HEK293 (cell line): ENCODE data around the gene PDXK.

Source experiments
- CTCF ChIA-PET: fragments of 350-600 bp; formaldehyde crosslinking; extraction: SDS; loops from one replicate; lab custom pipeline; 2021; ENCODE audit warnings: antibody characterized with exemption; lab: Yijun Ruan, JAX
- POLR2A ChIA-PET: fragments of 300-600 bp; formaldehyde crosslinking; extraction: SDS; loops from one replicate; lab custom pipeline; 2020; ENCODE audit warnings: antibody characterized with exemption, inconsistent platforms; lab: Yijun Ruan, JAX
- H3K27ac ChIP-seq: fragments of 200-500 bp; sonication (Bioruptor generic); 2 replicates; pipeline ENCODE4 v1.5.1; 2014; ENCODE audit warnings: low read depth, low read length, control low read depth, inconsistent platforms; ENCODE audit errors: extremely low read depth
- H3K36me3 ChIP-seq, 2 experiments: fragments of 200-500 bp in 1 of 2; sonication (Bioruptor generic) in 1 of 2; 1 replicate in 1 of 2; 2 replicates in 1 of 2; pipeline ENCODE4 v1.5.1; 2014 to 2017; ENCODE audit warnings: inconsistent platforms in 2 of 2, low read length in 2 of 2; ENCODE audit not compliant: control insufficient read depth in 2 of 2, insufficient read depth in 1 of 2
- H3K4me1 ChIP-seq: fragments of 200-500 bp; sonication (Bioruptor generic); 2 replicates; pipeline ENCODE4 v1.5.1; 2014; ENCODE audit warnings: mild to moderate bottlenecking, low read length, inconsistent platforms; ENCODE audit not compliant: control insufficient read depth, insufficient read depth
- H3K4me3 ChIP-seq: 2 replicates; pipeline ENCODE4 v1.5.1; 2011; ENCODE audit warnings: low read depth, mild to moderate bottlenecking, control low read depth, low read length, moderate library complexity
- H3K9me3 ChIP-seq: fragments of 200-500 bp; sonication (Bioruptor generic); 2 replicates; pipeline ENCODE4 v1.5.1; 2014; ENCODE audit warnings: low read depth, low read length, inconsistent platforms; ENCODE audit not compliant: control insufficient read depth, insufficient read depth
- BCL11A ChIP-seq: fragments of 450-650 bp; formaldehyde crosslinking; IDR thresholded peaks from 2 replicates; pipeline ENCODE4 v1.5.1; 2016; ENCODE audit warnings: low read depth, missing biosample characterization, missing genetic modification characterization
- GLI2 ChIP-seq: fragments of 450-650 bp; formaldehyde crosslinking; IDR thresholded peaks from 2 replicates; pipeline ENCODE4; 2017; ENCODE audit warnings: missing biosample characterization, missing genetic modification characterization, low read depth, borderline replicate concordance
- GLI4 ChIP-seq: fragments of 450-650 bp; formaldehyde crosslinking; IDR thresholded peaks from 2 replicates; pipeline ENCODE4 v1.5.1; 2016; ENCODE audit warnings: missing biosample characterization, missing genetic modification characterization
- IKZF3 ChIP-seq: fragments of 450-650 bp; IDR thresholded peaks from 2 replicates; pipeline ENCODE4 v1.5.0; 2018; ENCODE audit warnings: missing biosample characterization, mild to moderate bottlenecking, missing genetic modification characterization, moderate library complexity
- SCRT1 ChIP-seq: fragments of 450-650 bp; formaldehyde crosslinking; IDR thresholded peaks from 2 replicates; pipeline ENCODE4 v1.5.1; 2016; ENCODE audit warnings: missing biosample characterization, missing genetic modification characterization, borderline replicate concordance
- ZBTB20 ChIP-seq: fragments of 450-650 bp; formaldehyde crosslinking; IDR thresholded peaks from 2 replicates; pipeline ENCODE4 v1.5.1; 2016; ENCODE audit warnings: missing biosample characterization, missing genetic modification characterization
- ZFP69B ChIP-seq: fragments of 450-650 bp; formaldehyde crosslinking; IDR thresholded peaks from 2 replicates; pipeline ENCODE4 v1.5.1; 2016; ENCODE audit warnings: missing biosample characterization, missing genetic modification characterization
- ZNF112 ChIP-seq: fragments of 450-650 bp; formaldehyde crosslinking; IDR thresholded peaks from 2 replicates; pipeline ENCODE4 v1.5.0; 2017; ENCODE audit warnings: missing biosample characterization, missing genetic modification characterization
- ZNF266 ChIP-seq: fragments of 450-650 bp; formaldehyde crosslinking; IDR thresholded peaks from 2 replicates; pipeline ENCODE4 v1.5.1; 2016; ENCODE audit warnings: missing biosample characterization, missing genetic modification characterization, low read depth
- ZNF292 ChIP-seq: fragments of 450-650 bp; formaldehyde crosslinking; IDR thresholded peaks from 2 replicates; pipeline ENCODE4 v1.5.1; 2016; ENCODE audit warnings: low read depth, missing biosample characterization, missing genetic modification characterization, borderline replicate concordance
- ZNF37A ChIP-seq: fragments of 450-650 bp; IDR thresholded peaks from 2 replicates; pipeline ENCODE4 v1.5.1; 2018; ENCODE audit warnings: missing biosample characterization, missing genetic modification characterization
- ZNF404 ChIP-seq: fragments of 450-650 bp; formaldehyde crosslinking; IDR thresholded peaks from 2 replicates; pipeline ENCODE4 v1.5.1; 2017; ENCODE audit warnings: missing biosample characterization, missing genetic modification characterization
- ZNF416 ChIP-seq: fragments of 450-650 bp; formaldehyde crosslinking; IDR thresholded peaks from 2 replicates; pipeline ENCODE4 v1.5.1; 2016; ENCODE audit warnings: missing biosample characterization, missing genetic modification characterization
- ZNF600 ChIP-seq: fragments of 450-650 bp; formaldehyde crosslinking; IDR thresholded peaks from 2 replicates; pipeline ENCODE4 v1.5.1; 2016; ENCODE audit warnings: missing biosample characterization, missing genetic modification characterization
- ZNF658 ChIP-seq: fragments of 450-650 bp; formaldehyde crosslinking; IDR thresholded peaks from 2 replicates; pipeline ENCODE4; 2016; ENCODE audit warnings: missing biosample characterization, missing genetic modification characterization
- ZNF670 ChIP-seq: fragments of 450-650 bp; formaldehyde crosslinking; IDR thresholded peaks from 2 replicates; pipeline ENCODE4 v1.5.1; 2016; ENCODE audit warnings: missing biosample characterization, missing genetic modification characterization, low read depth
- TF ChIP-seq, protein P1 (sequence below): fragments of 450-650 bp; formaldehyde crosslinking; IDR thresholded peaks from 2 replicates; pipeline ENCODE4 v1.5.1; 2017; ENCODE audit warnings: missing biosample characterization, missing genetic modification characterization
- TF ChIP-seq, protein P2 (sequence below): fragments of 450-650 bp; formaldehyde crosslinking; IDR thresholded peaks from 2 replicates; pipeline ENCODE4 v1.5.1; 2016; ENCODE audit warnings: missing biosample characterization, missing genetic modification characterization
- TF ChIP-seq, protein P3 (sequence below): fragments of 450-650 bp; formaldehyde crosslinking; IDR thresholded peaks from 2 replicates; pipeline ENCODE4 v1.5.1; 2016; ENCODE audit warnings: missing biosample characterization, missing genetic modification characterization
- TF ChIP-seq, protein P4 (sequence below): fragments of 450-650 bp; formaldehyde crosslinking; IDR thresholded peaks from 2 replicates; pipeline ENCODE4 v1.5.1; 2017; ENCODE audit warnings: missing biosample characterization, missing genetic modification characterization
- TF ChIP-seq, protein P5 (sequence below): fragments of 450-650 bp; formaldehyde crosslinking; IDR thresholded peaks from 2 replicates; pipeline ENCODE4 v1.5.1; 2016; ENCODE audit warnings: missing biosample characterization, missing genetic modification characterization

The PDXK gene

DNA sequence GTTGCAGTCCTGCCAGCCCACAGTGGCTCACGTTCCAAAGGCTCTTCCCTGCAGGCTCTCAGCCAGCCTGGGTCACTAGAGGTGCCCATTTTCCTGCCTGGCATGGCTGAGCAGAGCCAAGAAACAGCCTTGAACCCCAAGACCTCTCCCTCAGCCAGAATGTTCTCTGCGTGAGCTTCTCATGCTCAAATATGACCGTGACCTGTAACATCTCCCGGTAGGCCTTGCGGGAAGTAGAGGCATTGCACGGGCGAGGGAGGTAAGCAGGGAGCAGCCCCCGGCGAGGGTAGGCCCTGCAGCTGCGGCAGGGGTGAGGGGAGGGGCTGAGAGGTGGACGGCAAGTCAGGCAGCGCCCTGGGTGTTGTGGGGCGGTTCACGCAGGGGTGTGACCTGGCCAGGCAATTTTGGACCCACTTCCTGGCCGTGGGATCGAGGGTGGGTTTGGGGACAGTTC lies 90.4 kb downstream of the PDXK start:
- POLR2A ChIA-PET = no interaction called here
- Histone ChIP-seq H3K4me1 (no peaks in the 10 kb centered on the region), H3K4me3 (no peak overlapping the region)

DNA sequence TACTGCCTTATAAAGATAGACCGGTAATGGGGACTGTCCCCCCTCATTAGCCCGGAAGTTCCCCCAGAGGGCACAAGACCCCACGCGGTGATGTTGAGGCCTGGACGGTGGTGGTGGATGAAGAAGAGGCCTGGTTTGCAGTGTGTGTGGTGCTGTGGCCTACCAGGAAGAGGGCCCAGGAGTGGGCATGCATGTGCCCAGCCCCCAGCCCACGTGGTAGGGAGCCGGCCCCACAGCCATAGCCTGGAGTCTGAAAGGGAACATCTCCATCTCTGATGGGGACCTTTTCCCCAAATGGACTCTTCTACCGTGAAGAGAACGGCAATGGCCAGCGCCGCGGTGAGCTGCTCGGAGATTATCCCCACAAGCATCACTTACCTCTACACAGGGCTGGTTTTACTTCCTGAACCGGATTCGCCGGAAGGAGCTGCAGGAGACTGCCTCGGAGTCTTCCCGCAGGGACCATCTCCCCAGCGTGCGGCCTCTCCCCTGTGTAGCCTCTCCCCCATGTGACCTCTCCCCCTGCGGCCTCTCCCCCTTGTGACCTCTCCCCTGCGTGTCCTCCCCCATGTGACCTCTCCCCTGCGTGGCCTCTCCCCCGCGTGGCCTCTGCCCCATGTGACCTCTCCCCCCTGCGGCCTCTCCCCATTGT lies 91.0 kb downstream of the PDXK start:
- POLR2A ChIA-PET = interaction anchor here (0.7 to 1.4 kb wide), 2 partner anchors 82 to 165 kb away, joined by 3 read pairs; no protein-coding TSS in a partner anchor
- 0 out of 2 replicates have a peak, but pooled peaks have one; percentile 17 for TF ChIP-seq ZNF600 (tag by site-specific recombination)
- no peak for TF ChIP-seq BCL11A (tag by site-specific recombination)
- TF ChIP-seq, protein P1, sequence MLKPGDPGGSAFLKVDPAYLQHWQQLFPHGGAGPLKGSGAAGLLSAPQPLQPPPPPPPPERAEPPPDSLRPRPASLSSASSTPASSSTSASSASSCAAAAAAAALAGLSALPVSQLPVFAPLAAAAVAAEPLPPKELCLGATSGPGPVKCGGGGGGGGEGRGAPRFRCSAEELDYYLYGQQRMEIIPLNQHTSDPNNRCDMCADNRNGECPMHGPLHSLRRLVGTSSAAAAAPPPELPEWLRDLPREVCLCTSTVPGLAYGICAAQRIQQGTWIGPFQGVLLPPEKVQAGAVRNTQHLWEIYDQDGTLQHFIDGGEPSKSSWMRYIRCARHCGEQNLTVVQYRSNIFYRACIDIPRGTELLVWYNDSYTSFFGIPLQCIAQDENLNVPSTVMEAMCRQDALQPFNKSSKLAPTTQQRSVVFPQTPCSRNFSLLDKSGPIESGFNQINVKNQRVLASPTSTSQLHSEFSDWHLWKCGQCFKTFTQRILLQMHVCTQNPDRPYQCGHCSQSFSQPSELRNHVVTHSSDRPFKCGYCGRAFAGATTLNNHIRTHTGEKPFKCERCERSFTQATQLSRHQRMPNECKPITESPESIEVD (tag by site-specific recombination) = no peak
- TF ChIP-seq ZFP69B = 0 out of 2 replicates have a peak, but pooled peaks have one; percentile 39
- peak; percentile 68 for TF ChIP-seq ZBTB20 (tag by site-specific recombination)
- TF ChIP-seq IKZF3 (tag by site-specific recombination) = peak; percentile 28; the same call in 1 of the 2 replicates
- TF ChIP-seq SCRT1 (tag by site-specific recombination) = no peak
- Histone ChIP-seq H3K27ac (no peak overlapping the region), H3K36me3 (peaks cover 0 to 11% of the 10 kb centered on the region in 2 experiments; a peak in 1 of 3 replicates), H3K4me3 (no peak overlapping the region), H3K9me3 (no peaks in the 10 kb centered on the region), H3K4me1 (no peaks in the 10 kb centered on the region)
- CTCF ChIA-PET = interaction anchor here (0.5 to 2.8 kb wide), 12 partner anchors 9 to 495 kb away, joined by 3 to 39 read pairs (median 6); partner anchors contain the start of gene RRP1

More for the DNA sequence above, 90.4 kb downstream of the PDXK start:
- TF ChIP-seq ZNF266 (tag by site-specific recombination) = no peak
- TF ChIP-seq, protein P2, sequence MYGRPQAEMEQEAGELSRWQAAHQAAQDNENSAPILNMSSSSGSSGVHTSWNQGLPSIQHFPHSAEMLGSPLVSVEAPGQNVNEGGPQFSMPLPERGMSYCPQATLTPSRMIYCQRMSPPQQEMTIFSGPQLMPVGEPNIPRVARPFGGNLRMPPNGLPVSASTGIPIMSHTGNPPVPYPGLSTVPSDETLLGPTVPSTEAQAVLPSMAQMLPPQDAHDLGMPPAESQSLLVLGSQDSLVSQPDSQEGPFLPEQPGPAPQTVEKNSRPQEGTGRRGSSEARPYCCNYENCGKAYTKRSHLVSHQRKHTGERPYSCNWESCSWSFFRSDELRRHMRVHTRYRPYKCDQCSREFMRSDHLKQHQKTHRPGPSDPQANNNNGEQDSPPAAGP (tag by site-specific recombination) = no peak
- TF ChIP-seq ZNF416 (tag by site-specific recombination) = no peak
- no peak for TF ChIP-seq ZNF658 (tag by site-specific recombination)
- TF ChIP-seq ZNF670 (tag by site-specific recombination) = no peak
- TF ChIP-seq GLI4 = no peak
- TF ChIP-seq, protein P3, sequence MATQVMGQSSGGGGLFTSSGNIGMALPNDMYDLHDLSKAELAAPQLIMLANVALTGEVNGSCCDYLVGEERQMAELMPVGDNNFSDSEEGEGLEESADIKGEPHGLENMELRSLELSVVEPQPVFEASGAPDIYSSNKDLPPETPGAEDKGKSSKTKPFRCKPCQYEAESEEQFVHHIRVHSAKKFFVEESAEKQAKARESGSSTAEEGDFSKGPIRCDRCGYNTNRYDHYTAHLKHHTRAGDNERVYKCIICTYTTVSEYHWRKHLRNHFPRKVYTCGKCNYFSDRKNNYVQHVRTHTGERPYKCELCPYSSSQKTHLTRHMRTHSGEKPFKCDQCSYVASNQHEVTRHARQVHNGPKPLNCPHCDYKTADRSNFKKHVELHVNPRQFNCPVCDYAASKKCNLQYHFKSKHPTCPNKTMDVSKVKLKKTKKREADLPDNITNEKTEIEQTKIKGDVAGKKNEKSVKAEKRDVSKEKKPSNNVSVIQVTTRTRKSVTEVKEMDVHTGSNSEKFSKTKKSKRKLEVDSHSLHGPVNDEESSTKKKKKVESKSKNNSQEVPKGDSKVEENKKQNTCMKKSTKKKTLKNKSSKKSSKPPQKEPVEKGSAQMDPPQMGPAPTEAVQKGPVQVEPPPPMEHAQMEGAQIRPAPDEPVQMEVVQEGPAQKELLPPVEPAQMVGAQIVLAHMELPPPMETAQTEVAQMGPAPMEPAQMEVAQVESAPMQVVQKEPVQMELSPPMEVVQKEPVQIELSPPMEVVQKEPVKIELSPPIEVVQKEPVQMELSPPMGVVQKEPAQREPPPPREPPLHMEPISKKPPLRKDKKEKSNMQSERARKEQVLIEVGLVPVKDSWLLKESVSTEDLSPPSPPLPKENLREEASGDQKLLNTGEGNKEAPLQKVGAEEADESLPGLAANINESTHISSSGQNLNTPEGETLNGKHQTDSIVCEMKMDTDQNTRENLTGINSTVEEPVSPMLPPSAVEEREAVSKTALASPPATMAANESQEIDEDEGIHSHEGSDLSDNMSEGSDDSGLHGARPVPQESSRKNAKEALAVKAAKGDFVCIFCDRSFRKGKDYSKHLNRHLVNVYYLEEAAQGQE (tag by site-specific recombination) = no peak
- TF ChIP-seq, protein P4, sequence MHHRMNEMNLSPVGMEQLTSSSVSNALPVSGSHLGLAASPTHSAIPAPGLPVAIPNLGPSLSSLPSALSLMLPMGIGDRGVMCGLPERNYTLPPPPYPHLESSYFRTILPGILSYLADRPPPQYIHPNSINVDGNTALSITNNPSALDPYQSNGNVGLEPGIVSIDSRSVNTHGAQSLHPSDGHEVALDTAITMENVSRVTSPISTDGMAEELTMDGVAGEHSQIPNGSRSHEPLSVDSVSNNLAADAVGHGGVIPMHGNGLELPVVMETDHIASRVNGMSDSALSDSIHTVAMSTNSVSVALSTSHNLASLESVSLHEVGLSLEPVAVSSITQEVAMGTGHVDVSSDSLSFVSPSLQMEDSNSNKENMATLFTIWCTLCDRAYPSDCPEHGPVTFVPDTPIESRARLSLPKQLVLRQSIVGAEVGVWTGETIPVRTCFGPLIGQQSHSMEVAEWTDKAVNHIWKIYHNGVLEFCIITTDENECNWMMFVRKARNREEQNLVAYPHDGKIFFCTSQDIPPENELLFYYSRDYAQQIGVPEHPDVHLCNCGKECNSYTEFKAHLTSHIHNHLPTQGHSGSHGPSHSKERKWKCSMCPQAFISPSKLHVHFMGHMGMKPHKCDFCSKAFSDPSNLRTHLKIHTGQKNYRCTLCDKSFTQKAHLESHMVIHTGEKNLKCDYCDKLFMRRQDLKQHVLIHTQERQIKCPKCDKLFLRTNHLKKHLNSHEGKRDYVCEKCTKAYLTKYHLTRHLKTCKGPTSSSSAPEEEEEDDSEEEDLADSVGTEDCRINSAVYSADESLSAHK (tag by site-specific recombination) = no peak
- no peak for TF ChIP-seq ZNF404 (tag by site-specific recombination)
- no peak for TF ChIP-seq GLI2 (tag by site-specific recombination)
- no peak for TF ChIP-seq ZNF112 (tag by site-specific recombination)
- TF ChIP-seq ZNF37A (tag by site-specific recombination) = no peak
- TF ChIP-seq, protein P5, sequence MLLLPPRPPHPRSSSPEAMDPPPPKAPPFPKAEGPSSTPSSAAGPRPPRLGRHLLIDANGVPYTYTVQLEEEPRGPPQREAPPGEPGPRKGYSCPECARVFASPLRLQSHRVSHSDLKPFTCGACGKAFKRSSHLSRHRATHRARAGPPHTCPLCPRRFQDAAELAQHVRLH = no peak
- no peak for TF ChIP-seq ZNF292
- TF ChIP-seq, all 188 proteins: peak for 0
- CTCF ChIA-PET = interaction anchor here (0.5 to 2.8 kb wide), 4 partner anchors 121 to 167 kb away, joined by 3 to 39 read pairs (median 9); no protein-coding TSS in a partner anchor
- Histone ChIP-seq H3K27ac (no peak overlapping the region), H3K36me3 (peaks cover 0 to 14% of the 10 kb centered on the region in 2 experiments; a peak in 1 of 3 replicates), H3K9me3 (no peaks in the 10 kb centered on the region)
